Measurements from ENCODE around the gene PKD1L1. TPM values are rescaled to one million over a fixed set of nuclear protein-coding genes. Genes with fewer than 3 reads are reported as not detected.

Gene PKD1L1
- total RNA-seq, 1 experiment from 2014 or later, result 0.17 TPM

- Histone ChIP-seq H3K23me2 (ENCODE audit: insufficient read length, low read depth, low read length, poor library complexity, severe bottlenecking) (no peaks in the 10 kb centered on the region), H3K9ac (ENCODE audit: extremely low read depth, insufficient read length, low read length) (no peak overlapping the region), H3K18ac (ENCODE audit: insufficient read length, low read depth, low read length) (no peak overlapping the region), H3K27me3 (ENCODE audit: insufficient read depth, low read length) (no peaks in the 10 kb centered on the region), H3K79me2 (ENCODE audit: insufficient read depth, low read length) (no peaks in the 10 kb centered on the region), H2BK15ac (ENCODE audit: low read depth, low read length) (no peak overlapping the region), H4K5ac (ENCODE audit: insufficient read length, low read depth, low read length) (no peak overlapping the region), H3K9me3 (ENCODE audit: control insufficient read depth, low read depth, low read length) (no peaks in the 10 kb centered on the region), H3K79me1 (ENCODE audit: insufficient read depth, low read depth, low read length, poor library complexity, severe bottlenecking) (no peaks in the 10 kb centered on the region), H2BK20ac (ENCODE audit: low read depth, low read length, poor library complexity, severe bottlenecking) (no peak overlapping the region), H3K27ac (ENCODE audit: insufficient read length, low read depth, low read length) (no peak overlapping the region), H3K56ac (ENCODE audit: insufficient read length, low read depth, low read length) (no peak overlapping the region), H3K4ac (ENCODE audit: low read depth, low read length) (no peak overlapping the region), H2BK12ac (ENCODE audit: insufficient read length, low read depth, low read length) (no peak overlapping the region), H3K23ac (ENCODE audit: insufficient read length, low read depth, low read length) (no peak overlapping the region), H2BK5ac (ENCODE audit: insufficient read length, low read length) (no peak overlapping the region), H2BK120ac (ENCODE audit: low read depth, low read length, poor library complexity, severe bottlenecking) (no peak overlapping the region), H4K91ac (ENCODE audit: insufficient read length, low read depth, low read length) (no peak overlapping the region), H4K20me1 (ENCODE audit: control insufficient read depth, insufficient read depth, insufficient read length) (no peaks in the 10 kb centered on the region), H2AK5ac (ENCODE audit: insufficient read length, low read length) (no peak overlapping the region), H3K4me1 (ENCODE audit: insufficient read depth, low read length) (peaks cover 4% of the 10 kb centered on the region), H3K14ac (ENCODE audit: insufficient read depth, low read length) (no peak overlapping the region), H3K4me2 (ENCODE audit: insufficient read depth, insufficient read length, low read length) (no peak overlapping the region), H4K8ac (replicated peaks; ENCODE audit: insufficient read length, low read depth, low read length) (no peak overlapping the region), H2AFZ (ENCODE audit: low read length) (no peak overlapping the region), H3T11ph (ENCODE audit: low read length) (no peak overlapping the region)
- TF ChIP-seq, protein P1, sequence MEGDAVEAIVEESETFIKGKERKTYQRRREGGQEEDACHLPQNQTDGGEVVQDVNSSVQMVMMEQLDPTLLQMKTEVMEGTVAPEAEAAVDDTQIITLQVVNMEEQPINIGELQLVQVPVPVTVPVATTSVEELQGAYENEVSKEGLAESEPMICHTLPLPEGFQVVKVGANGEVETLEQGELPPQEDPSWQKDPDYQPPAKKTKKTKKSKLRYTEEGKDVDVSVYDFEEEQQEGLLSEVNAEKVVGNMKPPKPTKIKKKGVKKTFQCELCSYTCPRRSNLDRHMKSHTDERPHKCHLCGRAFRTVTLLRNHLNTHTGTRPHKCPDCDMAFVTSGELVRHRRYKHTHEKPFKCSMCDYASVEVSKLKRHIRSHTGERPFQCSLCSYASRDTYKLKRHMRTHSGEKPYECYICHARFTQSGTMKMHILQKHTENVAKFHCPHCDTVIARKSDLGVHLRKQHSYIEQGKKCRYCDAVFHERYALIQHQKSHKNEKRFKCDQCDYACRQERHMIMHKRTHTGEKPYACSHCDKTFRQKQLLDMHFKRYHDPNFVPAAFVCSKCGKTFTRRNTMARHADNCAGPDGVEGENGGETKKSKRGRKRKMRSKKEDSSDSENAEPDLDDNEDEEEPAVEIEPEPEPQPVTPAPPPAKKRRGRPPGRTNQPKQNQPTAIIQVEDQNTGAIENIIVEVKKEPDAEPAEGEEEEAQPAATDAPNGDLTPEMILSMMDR (conservative IDR thresholded peaks at IDR 0.05), result no peak
- H3K4me1 Mint-ChIP-seq, result peaks cover 37 to 38% of the 10 kb centered on the region in 2 experiments
- H3K4me3 Mint-ChIP-seq, result no peak overlapping the region
- H3K9me3 Mint-ChIP-seq, result no peaks in the 10 kb centered on the region
- H3K27me3 Mint-ChIP-seq (ENCODE audit: low read depth), result no peaks in the 10 kb centered on the region; the same call in 1 of the 2 replicates
- no CpG with 5 or more reads among the region's 6 CpGs for WGBS (ENCODE audit: extremely low coverage, insufficient read length, low lambda C conversion rate)
- H3K36me3 Mint-ChIP-seq (ENCODE audit: insufficient read depth in 1 of 3, low read depth in 3 of 3), result no peaks in the 10 kb centered on the region
- DNase-seq, result no peak
- H3K27ac Mint-ChIP-seq, result no peak overlapping the region
Measured at GRCh38 chr7:47912332-47912731, 35.9 kb downstream of the PKD1L1 start.
